Trophoblast cell (in vitro differentiated cells and primary cell): ENCODE measurements around the gene MYO6.
"Not testable (repeated sequence)": the region's sequence is repeated elsewhere in the genome, so short reads cannot be mapped to it uniquely, and the experiment has no call there.

Experiments
- DNase-seq, 2 donors: peaks; one replicate each; pipeline ENCODE4 v3.0.0-alpha.2; 2016
- H2AFZ ChIP-seq: 2 replicates; pipeline ENCODE4 v1.6.1; 2013; ENCODE audit warnings: low read length, moderate library complexity, mild to moderate bottlenecking; ENCODE audit not compliant: insufficient read depth, poor library complexity
- H2AK5ac ChIP-seq: 2 replicates; pipeline ENCODE4 v1.6.1; 2013; ENCODE audit warnings: mild to moderate bottlenecking, low read length
- H2BK120ac ChIP-seq: 2 replicates; pipeline ENCODE4 v1.6.1; 2013; ENCODE audit warnings: low read length, mild to moderate bottlenecking, moderate library complexity; ENCODE audit not compliant: insufficient read depth, poor library complexity
- H2BK12ac ChIP-seq: 2 replicates; pipeline ENCODE4 v1.6.1; 2013; ENCODE audit warnings: mild to moderate bottlenecking, low read length, moderate library complexity
- H2BK5ac ChIP-seq: 2 replicates; pipeline ENCODE4 v1.6.1; 2013; ENCODE audit warnings: low read length, low read depth, moderate library complexity, mild to moderate bottlenecking; ENCODE audit not compliant: poor library complexity
- H3K14ac ChIP-seq: 2 replicates; pipeline ENCODE4 v1.6.1; 2013; ENCODE audit warnings: mild to moderate bottlenecking, low read length
- H3K18ac ChIP-seq: 2 replicates; pipeline ENCODE4 v1.6.1; 2013; ENCODE audit warnings: mild to moderate bottlenecking, low read length
- H3K23ac ChIP-seq: 2 replicates; pipeline ENCODE4 v1.6.1; 2013; ENCODE audit warnings: low read length
- H3K27ac ChIP-seq: 2 replicates; pipeline ENCODE4 v1.5.1; 2013; ENCODE audit warnings: low read depth, mild to moderate bottlenecking, inconsistent platforms, low read length, moderate library complexity
- H3K27me3 ChIP-seq: 2 replicates; pipeline ENCODE4 v1.6.1; 2013; ENCODE audit warnings: inconsistent platforms, mild to moderate bottlenecking, low read length, moderate library complexity; ENCODE audit not compliant: insufficient read depth
- H3K36me3 ChIP-seq, 2 experiments: 1 replicate in 1 of 2; 2 replicates in 1 of 2; pipeline ENCODE4 v1.6.1; 2013; ENCODE audit warnings: low read length in 2 of 2, mild to moderate bottlenecking in 2 of 2, moderate library complexity in 1 of 2; ENCODE audit not compliant: insufficient read depth in 2 of 2, control insufficient read depth in 1 of 2
- H3K4ac ChIP-seq: 2 replicates; pipeline ENCODE4 v1.6.1; 2013; ENCODE audit warnings: low read depth, mild to moderate bottlenecking, low read length, moderate library complexity
- H3K4me1 ChIP-seq, 2 experiments: 1 replicate in 1 of 2; 2 replicates in 1 of 2; pipeline ENCODE4 v1.6.1; 2013; ENCODE audit warnings: low read length in 2 of 2, mild to moderate bottlenecking in 2 of 2, moderate library complexity in 1 of 2; ENCODE audit not compliant: insufficient read depth in 2 of 2, control insufficient read depth in 1 of 2
- H3K4me2 ChIP-seq: 2 replicates; pipeline ENCODE4 v1.6.1; 2013; ENCODE audit warnings: inconsistent platforms, mild to moderate bottlenecking, low read length, moderate library complexity
- H3K4me3 ChIP-seq: 2 replicates; pipeline ENCODE4 v1.5.1; 2013; ENCODE audit warnings: mild to moderate bottlenecking, low read depth, low read length, inconsistent platforms
- H3K79me1 ChIP-seq: one replicate; pipeline ENCODE4 v1.6.1; 2013; ENCODE audit warnings: low read length
- H3K79me2 ChIP-seq: 2 replicates; pipeline ENCODE4 v1.6.1; 2013; ENCODE audit warnings: low read length, mild to moderate bottlenecking; ENCODE audit not compliant: control insufficient read depth, insufficient read depth, poor library complexity
- H3K9ac ChIP-seq: 2 replicates; pipeline ENCODE4 v1.6.1; 2013; ENCODE audit warnings: mild to moderate bottlenecking, low read length
- H3K9me3 ChIP-seq: 2 replicates; pipeline ENCODE4 v1.6.1; 2013; ENCODE audit warnings: low read depth, mild to moderate bottlenecking, control low read depth, inconsistent platforms, low read length; ENCODE audit not compliant: insufficient read depth
- H4K12ac ChIP-seq: 2 replicates; pipeline ENCODE4 v1.6.1; 2013; ENCODE audit warnings: low read depth, mild to moderate bottlenecking, low read length, moderate library complexity
- H4K8ac ChIP-seq: 2 replicates; pipeline ENCODE4 v1.6.1; 2013; ENCODE audit warnings: low read depth, mild to moderate bottlenecking, low read length, moderate library complexity
- H4K91ac ChIP-seq: one replicate; pipeline ENCODE4 v1.6.1; 2013; ENCODE audit warnings: low read depth, mild to moderate bottlenecking, low read length, moderate library complexity
- WGBS: extraction: QIAGEN DNeasy Blood & Tissue Kit; methylation state at CpG from one replicate; pipeline ENCODE4 v1.1.7; 2013; ENCODE audit warnings: missing lambda C conversion rate; ENCODE audit not compliant: insufficient read length, insufficient coverage; ENCODE audit errors: extremely low coverage; 5-methylcytosine and 5-hydroxymethylcytosine counted together

The MYO6 gene

DNA sequence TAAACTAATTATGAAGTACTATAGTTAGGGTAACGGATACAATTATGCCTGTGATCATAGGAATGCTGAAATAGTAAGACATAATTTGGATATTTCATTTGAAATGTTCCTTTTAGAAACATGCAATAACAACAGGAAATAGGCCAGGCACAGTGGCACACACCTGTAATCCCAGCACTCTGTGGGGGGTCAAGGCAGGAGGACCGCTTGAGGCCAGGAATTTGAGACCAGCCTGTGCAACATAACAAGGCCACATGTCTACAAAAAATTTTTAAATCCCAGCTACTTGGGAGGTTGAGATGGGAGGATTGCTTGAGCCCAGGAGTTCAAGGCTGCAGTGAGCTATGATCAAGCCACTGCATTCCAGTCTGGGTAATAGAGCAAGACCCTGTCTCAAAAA lies 25.7 kb upstream of the MYO6 start:
- H3K27ac ChIP-seq, result no peak overlapping the region
- H3K4me2 ChIP-seq, result no peak overlapping the region
- no peaks in the 10 kb centered on the region for H3K4me1 ChIP-seq
- no peak overlapping the region for H3K4me3 ChIP-seq
- H4K8ac ChIP-seq, result no peak overlapping the region
- no peak overlapping the region for H2AFZ ChIP-seq
- no peak overlapping the region for H4K91ac ChIP-seq
- no peak overlapping the region for H3K9ac ChIP-seq
- H2AK5ac ChIP-seq, result no peak overlapping the region
- no peak overlapping the region for H4K12ac ChIP-seq
- no CpG with 5 or more reads among the region's 2 CpGs for WGBS
- no peaks in the 10 kb centered on the region for H3K79me1 ChIP-seq
- no peak overlapping the region for H2BK5ac ChIP-seq
- no peak overlapping the region for H3K4ac ChIP-seq
- H3K14ac ChIP-seq, result no peak overlapping the region
- H3K23ac ChIP-seq, result no peak overlapping the region
- H2BK12ac ChIP-seq, result no peak overlapping the region
- no peaks in the 10 kb centered on the region for H3K36me3 ChIP-seq
- no peak overlapping the region for H2BK120ac ChIP-seq
- H3K27me3 ChIP-seq, result no peaks in the 10 kb centered on the region
- H3K18ac ChIP-seq, result no peak overlapping the region
- no peaks in the 10 kb centered on the region for H3K9me3 ChIP-seq
- no peak for DNase-seq
- no peaks in the 10 kb centered on the region for H3K79me2 ChIP-seq

DNA sequence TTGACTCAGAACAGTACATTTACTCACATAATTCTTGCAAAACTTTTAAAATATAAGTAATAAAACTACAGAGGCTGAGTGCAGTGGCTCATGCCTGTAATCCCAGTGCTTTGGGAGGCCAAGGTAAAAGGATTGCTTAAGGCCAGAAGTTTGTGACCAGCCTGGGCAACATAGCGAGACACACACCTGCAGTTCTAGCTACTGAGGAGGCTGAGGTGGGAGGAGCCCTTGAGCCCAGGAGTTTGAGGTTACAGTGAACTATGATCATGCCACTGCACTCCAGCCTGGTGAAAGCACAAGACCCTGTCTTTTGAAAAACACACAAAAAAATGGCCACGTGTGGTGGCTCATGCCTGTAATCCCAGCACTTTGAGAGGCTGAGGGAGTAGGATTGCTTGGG lies 21.8 kb upstream of the MYO6 start:
- H3K4me1 ChIP-seq, result no peaks in the 10 kb centered on the region
- H3K18ac ChIP-seq, result no peak overlapping the region
- no peaks in the 10 kb centered on the region for H3K9me3 ChIP-seq
- no peaks in the 10 kb centered on the region for H3K36me3 ChIP-seq
- no peak overlapping the region for H2BK120ac ChIP-seq
- H3K4ac ChIP-seq, result no peak overlapping the region
- H2BK5ac ChIP-seq, result no peak overlapping the region
- H3K79me2 ChIP-seq, result no peaks in the 10 kb centered on the region
- H2AK5ac ChIP-seq, result no peak overlapping the region
- H3K9ac ChIP-seq, result no peak overlapping the region
- H4K8ac ChIP-seq, result no peak overlapping the region
- H2AFZ ChIP-seq, result no peak overlapping the region
- H3K23ac ChIP-seq, result no peak overlapping the region
- H4K91ac ChIP-seq, result no peak overlapping the region
- H2BK12ac ChIP-seq, result no peak overlapping the region
- no peaks in the 10 kb centered on the region for H3K27me3 ChIP-seq
- no peak for DNase-seq
- WGBS, result no CpG with 5 or more reads among the region's 2 CpGs
- no peak overlapping the region for H3K14ac ChIP-seq
- no peak overlapping the region for H4K12ac ChIP-seq
- H3K4me3 ChIP-seq, result no peak overlapping the region
- no peak overlapping the region for H3K4me2 ChIP-seq
- H3K79me1 ChIP-seq, result no peaks in the 10 kb centered on the region
- H3K27ac ChIP-seq, result no peak overlapping the region

DNA sequence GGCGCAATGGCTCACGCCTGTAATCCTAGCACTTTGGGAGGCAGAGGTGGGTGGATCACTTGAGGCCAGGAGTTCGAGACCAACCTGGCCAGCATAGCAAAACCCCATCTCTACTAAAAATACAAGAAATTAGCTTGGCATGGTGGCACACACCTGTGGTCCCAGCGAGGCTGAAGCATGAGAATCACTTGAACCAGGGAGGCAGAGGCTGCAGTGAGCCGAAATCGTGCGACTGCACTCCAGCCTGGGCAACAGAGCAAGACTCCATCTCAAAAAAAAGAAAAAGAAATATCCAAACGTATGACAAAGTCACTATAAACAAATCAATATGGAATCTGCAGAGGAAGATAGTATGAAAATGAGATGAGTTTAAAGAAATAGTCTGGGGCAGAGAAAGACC lies 18.0 kb upstream of the MYO6 start:
- H3K4me2 ChIP-seq, H3K27me3 ChIP-seq, H3K9ac ChIP-seq, H3K14ac ChIP-seq, H3K27ac ChIP-seq, H2AK5ac ChIP-seq, H3K9me3 ChIP-seq, H3K23ac ChIP-seq, H3K4ac ChIP-seq, H3K79me2 ChIP-seq, H3K18ac ChIP-seq, H3K36me3 ChIP-seq, H3K4me3 ChIP-seq, DNase-seq, H2BK12ac ChIP-seq, H2AFZ ChIP-seq, H3K4me1 ChIP-seq, H4K12ac ChIP-seq, H4K91ac ChIP-seq, H2BK5ac ChIP-seq, H4K8ac ChIP-seq, H3K79me1 ChIP-seq, H2BK120ac ChIP-seq: not testable (repeated sequence)
- no CpG with 5 or more reads among the region's 8 CpGs for WGBS

DNA sequence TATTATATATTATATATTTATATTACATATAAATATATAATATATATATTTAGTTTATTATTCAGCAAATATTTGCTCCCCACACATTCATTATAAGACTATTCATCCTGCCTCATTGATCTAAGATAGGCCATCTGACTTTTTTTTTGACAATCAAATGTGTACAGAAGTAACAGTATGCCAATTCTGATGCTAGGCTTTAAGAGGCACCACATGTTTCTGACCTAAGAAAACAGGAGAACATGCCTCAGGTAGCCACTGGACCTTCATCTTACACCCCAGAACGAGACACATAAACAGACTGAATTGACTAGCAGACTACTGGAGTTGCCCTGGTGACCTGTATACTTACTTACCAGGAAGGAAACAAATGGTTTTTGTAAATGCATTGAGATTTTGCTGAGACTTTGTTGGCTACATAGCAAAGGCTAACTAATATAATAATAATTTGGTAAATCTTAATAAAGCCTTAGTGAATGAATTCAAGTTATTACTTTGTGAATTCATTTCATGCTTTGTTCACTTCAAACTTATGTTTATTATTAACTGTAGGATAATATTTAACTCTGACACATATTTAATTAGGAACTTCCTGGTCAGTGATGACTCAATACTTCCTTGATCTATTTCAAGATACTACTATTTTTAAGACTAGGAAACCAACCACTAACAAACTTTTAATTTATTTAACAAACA lies 13.4 kb upstream of the MYO6 start:
- Histone ChIP-seq H3K27me3 (no peaks in the 10 kb centered on the region), H3K9ac (no peak overlapping the region), H3K4ac (no peak overlapping the region), H2BK120ac (no peak overlapping the region), H3K14ac (no peak overlapping the region), H3K27ac (no peak overlapping the region), H2AK5ac (no peak overlapping the region), H3K4me3 (no peak overlapping the region), H3K18ac (no peak overlapping the region), H3K23ac (no peak overlapping the region), H2BK12ac (no peak overlapping the region), H4K8ac (no peak overlapping the region), H3K4me2 (no peak overlapping the region), H3K4me1 (no peaks in the 10 kb centered on the region), H4K12ac (no peak overlapping the region), H3K79me2 (no peaks in the 10 kb centered on the region), H3K36me3 (no peaks in the 10 kb centered on the region), H2AFZ (no peak overlapping the region), H4K91ac (no peak overlapping the region), H2BK5ac (no peak overlapping the region), H3K9me3 (no peaks in the 10 kb centered on the region), H3K79me1 (no peaks in the 10 kb centered on the region)
- WGBS, result no CpG with 5 or more reads among the region's 1 CpG
- peak in 1 of 2 donors; percentile 27 for DNase-seq
